HG03469 (cell line): ENCODE data around the gene CCDC71.

Experiments
- ATAC-seq: cut with Tn5 transposase; IDR thresholded peaks from one replicate; pipeline ENCODE4 v1.9.1; 2021; ENCODE audit warnings: mild to moderate bottlenecking, moderate library complexity, moderate number of reproducible peaks; ENCODE audit not compliant: unreplicated experiment

CCDC71 gene

DNA sequence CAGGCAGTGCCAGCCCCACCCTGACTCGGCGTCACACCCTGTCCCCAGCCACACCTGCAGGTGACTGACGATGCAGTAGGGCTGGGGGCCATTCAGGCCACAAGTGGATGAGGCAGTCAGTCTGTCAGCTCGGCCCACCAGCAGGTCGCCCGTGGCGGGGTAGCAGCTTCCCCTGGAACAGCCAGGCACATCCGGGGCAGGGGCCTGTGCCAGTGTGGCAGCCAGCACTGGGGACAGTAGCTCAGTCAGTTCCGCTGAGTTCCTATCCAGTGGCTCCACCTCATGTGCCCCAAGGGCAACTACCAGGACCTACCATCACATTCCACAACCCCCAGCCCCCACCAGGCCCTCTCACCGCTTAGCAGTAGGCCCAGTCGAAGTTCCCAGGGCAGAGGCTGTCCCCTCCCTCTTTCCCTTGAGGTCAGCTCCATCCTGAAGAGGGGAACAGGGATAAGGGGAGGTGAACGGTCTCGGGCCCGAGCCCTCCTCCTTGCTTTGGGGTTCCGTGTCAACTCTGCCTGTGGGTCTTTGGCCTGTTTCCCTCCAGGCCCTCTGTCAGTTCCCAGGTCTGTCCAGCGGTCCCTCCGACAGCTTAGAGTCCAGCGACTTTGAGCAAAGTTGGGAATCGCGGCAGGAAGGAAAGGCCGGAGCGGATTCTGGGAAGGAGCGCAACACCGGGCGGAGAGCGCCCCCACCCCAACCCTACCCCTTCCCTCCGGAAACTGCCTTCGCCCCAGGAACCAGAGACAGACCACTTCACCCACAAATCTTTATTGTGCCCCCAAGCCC is 33.5 kb downstream of the CCDC71 start, which contains the start of gene LAMB2:
Gene LAMB2, minus strand, starts transcription at position 614 of the 789 bp plus-strand sequence. Its CDS starts 183 bp downstream, at position 431.
- no peak for ATAC-seq

DNA sequence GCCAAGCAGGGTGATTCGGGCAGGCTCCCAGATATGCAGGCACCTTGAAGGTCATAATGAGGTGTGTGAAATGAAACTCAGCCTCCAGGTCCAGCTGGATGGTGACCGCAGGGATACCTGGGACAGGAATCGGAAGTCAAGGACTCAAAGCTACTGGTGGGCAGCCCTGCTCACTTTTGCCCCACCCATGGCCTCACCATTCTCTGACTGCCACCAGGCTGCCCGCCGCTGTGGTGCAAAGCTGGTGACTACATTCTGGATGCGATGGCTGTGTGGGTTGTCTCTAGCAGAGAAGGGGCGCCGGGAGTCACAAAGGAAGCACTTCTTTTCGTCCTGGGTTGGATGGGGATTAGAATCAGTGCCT is 34.1 kb downstream of the CCDC71 start:
- no peak for ATAC-seq

DNA sequence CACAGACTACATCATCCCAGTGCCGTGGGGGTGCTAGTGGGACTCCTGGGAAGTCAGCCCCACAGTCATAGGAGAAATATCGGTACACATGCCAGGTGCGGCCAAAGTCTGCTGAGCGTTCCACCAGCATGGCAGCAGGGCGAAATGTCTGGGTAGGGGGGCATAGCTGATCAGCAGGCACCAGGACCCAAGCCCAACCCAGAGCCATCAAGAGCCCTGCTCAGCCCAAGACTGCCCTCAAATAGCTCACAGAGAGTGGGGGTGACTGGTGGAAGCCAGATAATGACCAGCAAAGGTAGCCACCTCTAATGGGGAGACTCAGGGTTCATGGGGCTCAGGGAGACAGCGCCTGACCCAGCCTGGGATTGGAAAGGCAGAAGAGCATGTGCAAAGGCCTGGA is 34.6 kb downstream of the CCDC71 start:
- ATAC-seq: no peak

DNA sequence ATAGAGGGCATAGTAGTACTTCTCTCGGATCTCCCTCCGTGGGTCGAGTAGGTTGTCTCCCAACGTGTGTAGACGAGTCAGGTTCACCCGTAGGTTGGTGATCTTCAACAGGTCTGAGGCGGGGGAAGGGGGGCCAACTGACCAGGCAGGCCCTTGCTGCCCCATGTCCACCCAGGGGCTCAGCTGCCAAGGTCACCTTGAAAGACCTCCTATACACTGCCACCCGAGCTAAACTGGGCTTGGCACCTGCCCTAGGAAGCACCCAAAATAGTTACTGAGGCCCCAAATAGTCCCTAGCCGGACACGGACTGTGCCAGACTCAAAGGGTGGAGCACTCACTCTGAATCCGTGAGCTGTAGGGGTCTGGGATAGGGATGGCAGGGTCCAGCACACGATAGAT is 35.1 kb downstream of the CCDC71 start:
- ATAC-seq: no peak

DNA sequence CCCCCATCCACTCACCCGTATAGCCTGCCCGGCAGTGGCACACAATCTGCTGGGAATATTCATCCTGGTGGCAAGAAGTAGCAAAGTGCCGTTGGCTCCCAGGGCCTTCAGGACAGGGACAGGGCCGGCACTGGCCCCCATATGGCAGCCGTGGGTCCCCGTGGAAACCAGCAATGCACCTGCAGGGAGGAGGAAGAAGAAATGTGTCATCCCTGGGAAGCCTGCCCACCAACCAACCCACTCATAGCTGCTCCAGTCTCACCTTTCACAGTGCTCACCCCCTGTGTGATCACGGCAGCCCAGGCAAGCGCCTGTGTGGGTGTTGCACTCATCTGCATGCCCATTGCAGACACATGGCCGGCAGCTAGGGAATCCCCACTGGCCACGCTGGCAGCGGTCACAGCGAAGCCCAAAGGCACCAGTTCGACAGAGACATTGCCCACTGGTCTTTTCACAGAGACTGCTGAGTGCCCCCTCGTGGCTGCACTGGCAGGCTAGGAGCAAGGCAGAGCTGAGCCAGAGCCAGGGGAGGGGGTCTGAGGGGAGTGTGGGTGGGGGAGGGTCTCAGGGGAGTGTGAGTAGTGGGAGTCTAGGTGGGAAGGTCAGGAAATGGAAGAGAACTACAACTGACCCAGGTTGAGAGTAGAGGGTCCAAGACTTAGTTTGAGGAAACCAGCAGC is 41.0 kb downstream of the CCDC71 start:
- no peak for ATAC-seq

DNA sequence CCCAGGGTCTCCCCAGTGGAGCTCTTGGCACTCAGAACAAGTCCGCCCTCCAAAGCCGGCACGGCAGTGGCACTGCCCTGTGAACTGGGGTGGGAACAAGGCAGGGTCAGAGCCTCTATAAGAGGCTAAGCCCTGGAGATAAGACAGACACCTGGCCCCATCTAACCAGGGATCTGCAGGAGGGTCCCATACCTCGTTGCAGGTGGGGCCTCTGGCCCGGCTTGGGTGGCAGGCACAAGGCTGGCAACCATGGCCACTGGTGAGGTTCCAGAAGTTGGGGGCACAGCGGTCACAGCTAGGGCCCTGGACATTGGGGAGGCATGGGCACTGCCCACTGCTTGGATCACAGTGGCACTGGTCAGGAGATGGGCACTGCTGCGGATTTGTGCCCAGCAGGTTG is 41.9 kb downstream of the CCDC71 start:
- no peak for ATAC-seq

DNA sequence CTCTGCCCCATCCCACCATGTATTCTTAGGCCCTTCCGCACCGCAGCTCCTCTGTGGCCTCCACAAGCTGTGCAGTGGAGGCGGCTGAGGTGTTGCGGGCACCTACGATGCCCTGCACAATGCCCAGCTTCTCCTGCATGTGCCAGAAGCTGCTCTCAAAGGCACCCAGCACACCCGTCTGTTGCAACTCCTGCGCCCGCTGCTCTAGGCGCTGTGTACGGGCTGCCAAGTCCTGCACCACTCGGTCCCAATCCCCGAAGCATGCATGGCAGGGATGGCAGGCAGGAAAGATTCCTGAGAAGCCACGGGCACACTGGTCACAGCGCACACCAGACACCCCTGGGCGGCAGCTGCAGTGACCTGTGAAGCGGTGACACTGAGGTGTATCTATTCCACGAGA is 42.4 kb downstream of the CCDC71 start:
- ATAC-seq: no peak

DNA sequence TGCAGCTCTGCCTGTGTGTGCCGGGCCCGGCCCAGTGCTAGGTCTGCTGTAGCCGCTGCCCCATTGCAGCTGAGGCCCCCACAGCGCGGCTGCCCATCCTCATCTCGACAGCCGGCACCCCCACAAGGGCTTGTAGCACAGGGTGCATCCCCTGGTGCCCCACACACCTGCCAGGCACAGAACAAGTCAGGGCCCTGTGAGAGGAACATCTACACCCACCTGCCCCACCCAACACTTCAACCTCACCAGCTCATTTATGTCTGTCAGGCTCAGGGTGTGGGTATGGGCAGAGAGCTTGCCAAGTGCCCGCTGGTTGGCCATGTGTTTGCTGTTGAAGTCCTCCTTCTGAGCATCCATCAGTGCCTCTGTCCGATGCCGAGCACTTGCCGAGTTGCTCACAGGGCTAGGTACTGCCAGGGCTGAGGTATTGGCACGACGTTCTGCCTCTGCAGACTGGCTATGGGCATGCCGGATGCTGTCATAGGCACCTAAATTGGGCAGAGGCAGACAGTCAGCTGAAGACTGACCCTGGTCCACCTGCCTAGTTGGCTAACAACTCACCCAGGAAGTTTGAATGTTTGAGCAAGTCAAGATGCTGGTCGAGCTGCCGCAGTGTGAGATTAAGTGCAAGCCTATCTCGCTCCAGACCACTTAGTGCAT is 43.1 kb downstream of the CCDC71 start:
- no peak for ATAC-seq

DNA sequence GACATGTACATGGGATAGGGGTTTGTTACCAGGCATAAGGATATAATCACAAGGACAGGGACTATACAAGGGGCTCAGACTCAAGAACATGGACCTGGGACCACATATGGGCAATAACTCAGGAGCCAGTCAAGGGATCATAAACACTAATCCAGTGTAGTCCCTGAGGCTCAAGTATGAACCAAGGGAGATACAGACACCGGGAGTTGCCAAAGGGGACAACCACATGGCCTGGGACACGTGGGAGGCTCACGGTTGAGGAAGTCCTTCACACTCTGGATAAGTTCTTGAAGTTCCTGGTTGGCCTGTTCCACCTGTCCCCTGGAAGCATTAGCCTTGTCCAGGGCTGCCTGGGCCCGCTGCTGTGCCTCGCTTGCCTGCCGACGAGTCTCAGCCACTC is 43.7 kb downstream of the CCDC71 start:
- no peak for ATAC-seq

DNA sequence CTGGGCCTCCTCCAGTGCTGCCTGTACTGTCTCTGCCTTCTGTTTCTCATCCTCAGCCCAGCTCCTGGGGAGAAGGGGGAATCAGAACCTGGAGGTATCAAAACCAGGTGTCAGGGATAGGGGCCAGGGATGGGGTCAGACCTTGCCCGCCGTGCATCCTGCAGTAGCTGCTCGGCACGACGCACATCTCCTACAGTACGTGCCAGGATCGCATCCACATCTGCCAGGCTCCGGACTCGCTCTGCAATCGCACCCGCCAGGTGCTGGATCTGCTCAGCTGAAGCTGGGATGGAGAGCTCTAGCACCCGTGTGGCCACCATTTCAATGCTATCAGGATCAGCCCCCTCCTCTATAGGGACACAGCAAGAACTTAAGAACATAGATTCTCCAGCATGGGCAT is 44.1 kb downstream of the CCDC71 start:
- ATAC-seq: no peak

DNA sequence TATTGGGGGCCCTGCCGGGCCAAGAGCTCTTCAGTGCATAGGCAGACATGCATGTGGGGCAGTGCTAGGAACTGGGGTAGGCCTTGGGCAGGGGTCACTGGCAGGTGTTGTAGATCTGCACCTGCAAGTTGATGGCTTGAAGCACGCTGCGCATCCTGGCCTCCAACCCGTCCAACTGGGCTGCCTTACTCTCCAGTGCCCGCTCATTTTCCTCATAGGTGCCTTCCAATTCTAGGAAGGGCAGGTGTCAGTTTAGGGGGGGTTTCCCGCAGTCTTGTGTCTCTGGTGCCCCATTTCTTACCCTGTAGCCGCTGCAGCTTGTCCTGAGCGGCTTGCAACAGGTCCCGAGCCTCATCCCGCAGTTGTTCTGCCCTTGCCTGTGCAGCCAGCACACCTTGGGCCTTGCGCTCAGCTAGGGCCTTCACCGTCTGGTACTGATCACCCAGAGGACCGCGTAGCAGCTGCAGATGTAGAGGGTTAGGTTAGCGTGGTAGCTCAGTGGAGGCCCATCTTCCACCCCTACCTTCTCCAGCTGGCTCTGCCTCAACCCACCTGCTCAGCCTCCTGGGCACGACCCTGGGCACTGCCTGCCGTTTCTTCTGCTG is 44.9 kb downstream of the CCDC71 start:
- ATAC-seq: no peak

DNA sequence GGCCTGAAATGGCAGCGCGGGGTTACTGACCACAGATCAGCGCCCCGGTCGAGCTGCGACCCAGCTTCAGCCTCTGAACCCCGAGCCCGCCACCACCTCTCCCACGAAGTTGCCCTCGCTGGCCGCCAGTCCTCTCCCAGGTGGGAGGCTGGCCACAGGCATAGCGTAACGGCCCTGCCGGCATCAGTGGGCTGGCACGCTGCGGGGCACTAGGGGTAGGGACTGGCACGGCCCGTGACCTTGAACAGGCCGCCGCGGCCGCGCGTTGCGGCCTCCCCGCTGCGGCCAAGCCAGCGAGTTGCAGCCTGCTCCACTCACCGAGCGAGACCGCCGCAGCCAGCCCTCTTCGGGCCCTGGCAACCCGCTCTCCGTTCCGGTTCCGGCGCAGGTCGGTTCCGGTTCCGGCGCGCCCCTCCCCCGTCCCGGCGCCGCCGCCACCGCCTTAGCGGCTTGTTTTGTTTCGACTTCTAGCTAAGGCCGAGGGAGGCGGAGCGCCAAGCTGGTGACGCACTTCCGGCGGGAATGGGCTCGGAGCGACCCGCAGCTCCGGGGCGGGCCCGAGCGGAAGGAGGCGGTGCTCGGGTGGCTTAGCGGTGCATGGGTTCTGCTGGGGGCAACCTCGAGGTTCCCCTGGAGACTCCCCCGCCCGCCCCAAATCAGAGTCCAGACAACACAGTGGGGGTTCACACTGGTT is 45.5 kb downstream of the CCDC71 start, which contains the start of gene USP19:
Gene USP19, minus strand, starts transcription at position 386 of the 694 bp plus-strand sequence. CDS start 1,678 bp downstream, outside the sequence.
- peak; percentile 66 for ATAC-seq

DNA sequence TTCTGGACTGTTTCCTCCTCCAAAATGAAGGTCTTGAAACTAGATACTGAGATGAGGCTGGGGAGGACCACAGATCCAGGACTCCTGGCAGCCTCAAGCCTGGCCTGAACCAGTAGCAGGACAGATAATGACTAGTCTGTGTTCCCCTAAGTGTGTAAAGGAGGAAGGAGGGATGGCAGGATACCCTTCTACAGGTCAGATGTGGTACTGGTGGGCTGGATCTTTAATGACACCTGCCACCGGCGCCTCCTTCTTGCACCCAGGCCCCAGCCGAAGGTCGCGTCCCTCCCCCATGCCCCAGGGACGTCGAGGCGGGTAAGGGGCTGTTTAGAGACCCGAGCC is 46.1 kb downstream of the CCDC71 start:
- ATAC-seq: no peak

DNA sequence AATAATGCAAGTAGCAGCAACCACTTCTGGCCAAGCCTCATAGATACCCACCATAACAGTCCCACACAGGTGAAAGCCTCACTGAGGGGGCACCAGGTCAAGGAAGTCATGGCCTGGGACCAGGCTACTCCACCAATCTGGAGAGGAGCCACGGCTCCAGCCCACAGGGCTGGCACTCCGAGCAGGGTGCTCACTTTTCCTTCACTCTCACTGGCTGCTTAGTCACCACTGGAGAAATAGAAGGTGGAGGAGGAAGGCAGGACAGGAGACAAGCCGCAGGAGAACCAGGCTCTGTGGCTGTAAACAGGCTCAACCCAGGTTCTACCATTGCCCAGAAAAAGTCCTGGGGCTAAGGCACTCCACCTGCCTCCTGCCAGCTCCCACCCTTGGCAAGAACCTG is 46.7 kb downstream of the CCDC71 start:
- ATAC-seq: no peak

DNA sequence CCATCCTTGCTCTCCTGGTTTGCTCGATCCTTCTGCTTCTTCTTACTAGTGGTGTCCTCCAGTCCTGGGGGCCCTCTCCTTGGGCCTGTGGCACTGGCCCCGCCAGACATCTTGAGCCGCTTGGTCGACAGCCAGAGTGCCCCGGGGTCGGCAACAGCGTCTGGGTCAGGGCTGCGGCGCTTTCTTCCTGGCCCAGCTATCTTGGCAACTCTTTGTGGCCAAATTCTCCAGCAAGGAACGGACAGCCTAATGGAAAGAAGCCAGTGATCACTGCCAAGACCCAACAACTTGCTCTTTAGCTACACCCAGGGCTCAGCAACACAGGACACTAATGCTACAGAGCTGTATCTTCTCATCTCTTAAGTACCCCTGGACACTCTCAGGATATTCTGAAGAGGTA is 47.1 kb downstream of the CCDC71 start:
- ATAC-seq: no peak
